DOHH2 (cell line): ENCODE results near the gene STK38L.

ENCODE experiments used
- H3F3A ChIP-seq: fragments of 200-600 bp; sonication (generic), shearing (Covaris generic); 2 replicates; pipeline ENCODE4 v1.6.0; 2016; ENCODE audit warnings: antibody characterized with exemption, mild to moderate bottlenecking; ENCODE audit not compliant: control insufficient read depth, insufficient read depth
- H3K27ac ChIP-seq: fragments of 200-600 bp; sonication (generic); 2 replicates; pipeline ENCODE4 v1.5.1; 2014; ENCODE audit warnings: low read depth, mild to moderate bottlenecking, low read length, moderate library complexity
- H3K27me3 ChIP-seq: fragments of 200-600 bp; sonication (generic); 2 replicates; pipeline ENCODE4 v1.6.1; 2014; ENCODE audit warnings: mild to moderate bottlenecking, low read length, mixed read lengths; ENCODE audit not compliant: control insufficient read depth
- H3K36me3 ChIP-seq: fragments of 200-600 bp; sonication (generic); 2 replicates; pipeline ENCODE4 v1.6.1; 2014; ENCODE audit warnings: mild to moderate bottlenecking, low read length, moderate library complexity, mixed read lengths; ENCODE audit not compliant: control insufficient read depth
- H3K4me1 ChIP-seq: fragments of 200-600 bp; sonication (generic); 2 replicates; pipeline ENCODE4 v1.6.1; 2014; ENCODE audit warnings: mild to moderate bottlenecking, low read length, mixed read lengths; ENCODE audit not compliant: control insufficient read depth
- H3K4me2 ChIP-seq: fragments of 200-600 bp; sonication (generic); 2 replicates; pipeline ENCODE4 v1.6.0; 2014; ENCODE audit warnings: mild to moderate bottlenecking, low read length, moderate library complexity
- H3K4me3 ChIP-seq: fragments of 200-600 bp; sonication (generic); 2 replicates; pipeline ENCODE4 v1.5.1; 2014; ENCODE audit warnings: mild to moderate bottlenecking, low read length, mixed read lengths
- H3K79me2 ChIP-seq: fragments of 200-600 bp; sonication (generic); 2 replicates; pipeline ENCODE4 v1.6.1; 2014; ENCODE audit warnings: mild to moderate bottlenecking, low read length, mixed read lengths; ENCODE audit not compliant: control insufficient read depth
- H3K9me2 ChIP-seq: fragments of 200-600 bp; sonication (generic); replicated peaks from 2 replicates; pipeline ENCODE4 v1.6.1; 2014; ENCODE audit warnings: mild to moderate bottlenecking, low read length, mixed read lengths; ENCODE audit not compliant: control insufficient read depth
- H3K9me3 ChIP-seq: fragments of 200-600 bp; sonication (generic); 2 replicates; pipeline ENCODE4 v1.6.1; 2014; ENCODE audit warnings: antibody characterized with exemption, low read length, mixed read lengths; ENCODE audit not compliant: control insufficient read depth, insufficient read depth
- H4K20me1 ChIP-seq: fragments of 200-600 bp; sonication (generic); 2 replicates; pipeline ENCODE4 v1.6.0; 2014; ENCODE audit warnings: low read depth, mild to moderate bottlenecking, antibody characterized with exemption, low read length, moderate library complexity; ENCODE audit not compliant: control insufficient read depth, insufficient read depth
- EZH2phosphoT487 ChIP-seq: fragments of 200-600 bp; sonication (generic); IDR thresholded peaks from 2 replicates; pipeline ENCODE4 v1.6.1; 2017; ENCODE audit warnings: borderline replicate concordance, mild to moderate bottlenecking, antibody characterized with exemption, low read length, moderate library complexity, mixed read lengths
- TF ChIP-seq, protein P1 (sequence below): fragments of 200-600 bp; sonication (generic); IDR thresholded peaks from one replicate; pipeline ENCODE4 v1.5.1; 2014; ENCODE audit warnings: antibody characterized with exemption, mild to moderate bottlenecking, low read depth, low read length; ENCODE audit not compliant: poor library complexity, severe bottlenecking

STK38L gene

DNA sequence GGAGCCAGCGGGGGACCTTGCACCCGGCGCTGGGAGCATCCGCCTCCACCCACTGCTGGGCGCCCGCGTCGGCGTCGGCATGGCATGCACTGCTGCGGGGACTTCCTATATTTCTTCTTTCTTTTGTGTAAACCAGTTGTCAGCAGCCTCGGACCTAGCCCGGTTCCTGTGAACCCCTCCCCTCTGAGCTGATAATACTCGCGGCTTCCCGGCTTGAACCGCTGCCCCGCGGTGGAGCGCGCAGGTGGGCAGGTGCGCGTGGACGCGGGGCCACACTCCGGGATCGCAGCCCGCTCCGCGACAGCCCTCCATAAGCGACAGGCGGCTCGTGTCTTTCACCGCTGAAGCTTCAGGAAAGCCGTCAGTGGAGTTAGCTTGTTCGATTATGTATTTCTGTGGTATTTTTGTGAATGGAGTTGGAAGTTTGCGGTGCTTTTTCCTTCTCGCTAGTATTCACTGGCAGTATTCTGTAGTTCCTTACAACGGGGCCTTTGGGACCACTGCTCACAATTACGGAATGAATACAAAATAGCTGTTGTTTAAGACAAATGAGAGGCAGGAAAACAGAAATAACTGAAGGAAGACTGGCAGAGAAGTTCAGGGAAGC, 89.4 kb downstream of the STK38L start:
- H3K9me3 ChIP-seq: no peaks in the 10 kb centered on the region
- peaks cover 10% of the 10 kb centered on the region for H3K79me2 ChIP-seq
- no peaks in the 10 kb centered on the region for H3K9me2 ChIP-seq
- H4K20me1 ChIP-seq: no peaks in the 10 kb centered on the region
- H3K4me3 ChIP-seq: peak overlapping the region; percentile 74
- H3K27ac ChIP-seq: no peak overlapping the region
- TF ChIP-seq EZH2phosphoT487: no peak; the same call in 1 of the 2 replicates
- TF ChIP-seq, protein P1, sequence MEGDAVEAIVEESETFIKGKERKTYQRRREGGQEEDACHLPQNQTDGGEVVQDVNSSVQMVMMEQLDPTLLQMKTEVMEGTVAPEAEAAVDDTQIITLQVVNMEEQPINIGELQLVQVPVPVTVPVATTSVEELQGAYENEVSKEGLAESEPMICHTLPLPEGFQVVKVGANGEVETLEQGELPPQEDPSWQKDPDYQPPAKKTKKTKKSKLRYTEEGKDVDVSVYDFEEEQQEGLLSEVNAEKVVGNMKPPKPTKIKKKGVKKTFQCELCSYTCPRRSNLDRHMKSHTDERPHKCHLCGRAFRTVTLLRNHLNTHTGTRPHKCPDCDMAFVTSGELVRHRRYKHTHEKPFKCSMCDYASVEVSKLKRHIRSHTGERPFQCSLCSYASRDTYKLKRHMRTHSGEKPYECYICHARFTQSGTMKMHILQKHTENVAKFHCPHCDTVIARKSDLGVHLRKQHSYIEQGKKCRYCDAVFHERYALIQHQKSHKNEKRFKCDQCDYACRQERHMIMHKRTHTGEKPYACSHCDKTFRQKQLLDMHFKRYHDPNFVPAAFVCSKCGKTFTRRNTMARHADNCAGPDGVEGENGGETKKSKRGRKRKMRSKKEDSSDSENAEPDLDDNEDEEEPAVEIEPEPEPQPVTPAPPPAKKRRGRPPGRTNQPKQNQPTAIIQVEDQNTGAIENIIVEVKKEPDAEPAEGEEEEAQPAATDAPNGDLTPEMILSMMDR: no peak
- peak overlapping the region; percentile 91 for H3K4me2 ChIP-seq
- H3K4me1 ChIP-seq: peaks cover 24% of the 10 kb centered on the region
- H3K36me3 ChIP-seq: no peaks in the 10 kb centered on the region
- H3K27me3 ChIP-seq: peaks cover 26% of the 10 kb centered on the region
- no peaks in the 10 kb centered on the region; the same call in 1 of the 2 replicates for H3F3A ChIP-seq

DNA sequence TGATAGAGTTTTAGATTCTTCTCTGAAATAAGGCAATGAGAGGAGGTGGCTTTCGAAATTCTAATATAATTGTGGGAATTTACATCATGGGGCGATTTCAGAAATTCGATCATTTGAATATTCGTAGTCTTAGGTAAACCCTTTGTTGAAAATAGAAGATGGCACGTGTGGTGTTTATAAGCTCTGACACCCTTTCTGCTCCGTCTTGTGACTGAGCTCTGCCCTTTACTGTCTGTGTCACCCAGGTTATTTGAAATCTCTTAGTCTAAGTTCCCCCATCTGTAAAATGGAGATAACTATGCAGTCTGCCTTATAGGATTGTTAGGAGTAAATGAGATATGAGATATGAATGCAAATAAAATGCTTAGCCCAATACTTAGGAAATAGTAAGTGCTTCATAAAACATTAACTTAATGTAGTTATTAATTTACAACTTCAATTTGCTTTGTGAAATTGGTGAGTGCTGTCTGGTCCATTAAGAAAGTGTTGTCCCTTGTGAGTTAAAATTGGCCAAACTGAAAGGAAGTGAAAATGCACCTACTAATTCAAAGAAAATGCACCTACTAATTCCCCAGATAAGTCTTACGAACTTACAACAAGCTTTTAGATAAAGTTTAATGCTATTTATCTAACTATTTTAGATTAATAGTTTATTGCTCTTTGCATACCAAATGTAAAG, 90.1 kb downstream of the STK38L start:
- Histone ChIP-seq H3K27ac (no peak overlapping the region), H4K20me1 (no peaks in the 10 kb centered on the region), H3K27me3 (peaks cover 26% of the 10 kb centered on the region), H3K4me2 (peak overlapping the region; percentile 91), H3K4me3 (peak overlapping the region; percentile 74), H3F3A (no peaks in the 10 kb centered on the region; the same call in 1 of the 2 replicates), H3K79me2 (peaks cover 10% of the 10 kb centered on the region), H3K9me3 (no peaks in the 10 kb centered on the region), H3K36me3 (no peaks in the 10 kb centered on the region), H3K4me1 (peaks cover 24% of the 10 kb centered on the region), H3K9me2 (no peaks in the 10 kb centered on the region)
- TF ChIP-seq EZH2phosphoT487: no peak
- TF ChIP-seq, protein P1: no peak

DNA sequence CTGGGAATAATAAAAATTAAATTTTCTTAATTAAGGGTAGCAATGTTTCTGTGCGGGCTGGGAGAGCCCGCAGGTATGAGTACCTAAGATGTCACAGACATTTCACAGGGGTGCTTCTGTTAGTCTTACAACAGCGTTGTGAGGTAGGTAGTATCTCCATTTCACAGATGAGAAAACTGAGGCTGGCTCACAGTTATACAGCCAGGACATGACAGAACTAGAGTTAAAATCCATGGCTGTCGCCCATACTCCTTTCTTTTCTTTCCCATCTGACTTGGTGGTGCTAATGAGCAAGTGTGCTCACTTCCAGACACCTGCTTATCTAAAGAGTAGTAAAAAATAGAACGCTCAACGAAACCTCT, 90.6 kb downstream of the STK38L start:
- H3F3A ChIP-seq: no peaks in the 10 kb centered on the region; the same call in 1 of the 2 replicates
- peaks cover 10% of the 10 kb centered on the region for H3K79me2 ChIP-seq
- no peaks in the 10 kb centered on the region for H3K36me3 ChIP-seq
- TF ChIP-seq, protein P1: no peak
- TF ChIP-seq EZH2phosphoT487: no peak
- H3K9me2 ChIP-seq: no peaks in the 10 kb centered on the region
- H3K27ac ChIP-seq: no peak overlapping the region
- no peak overlapping the region for H3K4me2 ChIP-seq
- H4K20me1 ChIP-seq: no peaks in the 10 kb centered on the region
- no peaks in the 10 kb centered on the region for H3K9me3 ChIP-seq
- peaks cover 24% of the 10 kb centered on the region for H3K4me1 ChIP-seq
- H3K4me3 ChIP-seq: no peak overlapping the region
- peaks cover 26% of the 10 kb centered on the region for H3K27me3 ChIP-seq
